ENCODE results near the gene HUNK.

DNA sequence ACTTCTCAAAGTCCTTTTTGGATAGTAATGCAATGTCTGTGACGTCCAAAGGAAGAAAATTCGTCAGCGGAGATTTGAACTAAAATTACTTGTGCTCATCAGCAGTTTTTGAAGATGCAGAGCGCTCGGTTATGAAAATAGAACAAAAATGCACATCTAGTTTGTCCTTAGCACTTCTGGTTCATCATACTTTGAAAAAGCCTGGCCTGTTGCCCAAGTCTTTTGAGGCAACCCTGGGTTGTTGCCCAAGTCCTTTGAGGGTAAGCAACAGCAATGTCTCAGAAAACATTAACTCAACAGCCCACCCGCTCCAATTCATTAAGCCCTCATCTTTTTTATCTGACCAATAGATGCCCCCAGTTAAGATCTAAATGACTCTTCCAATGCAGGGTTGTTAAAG lies 91.9 kb downstream of the HUNK start:
- TF ChIP-seq, protein P1, sequence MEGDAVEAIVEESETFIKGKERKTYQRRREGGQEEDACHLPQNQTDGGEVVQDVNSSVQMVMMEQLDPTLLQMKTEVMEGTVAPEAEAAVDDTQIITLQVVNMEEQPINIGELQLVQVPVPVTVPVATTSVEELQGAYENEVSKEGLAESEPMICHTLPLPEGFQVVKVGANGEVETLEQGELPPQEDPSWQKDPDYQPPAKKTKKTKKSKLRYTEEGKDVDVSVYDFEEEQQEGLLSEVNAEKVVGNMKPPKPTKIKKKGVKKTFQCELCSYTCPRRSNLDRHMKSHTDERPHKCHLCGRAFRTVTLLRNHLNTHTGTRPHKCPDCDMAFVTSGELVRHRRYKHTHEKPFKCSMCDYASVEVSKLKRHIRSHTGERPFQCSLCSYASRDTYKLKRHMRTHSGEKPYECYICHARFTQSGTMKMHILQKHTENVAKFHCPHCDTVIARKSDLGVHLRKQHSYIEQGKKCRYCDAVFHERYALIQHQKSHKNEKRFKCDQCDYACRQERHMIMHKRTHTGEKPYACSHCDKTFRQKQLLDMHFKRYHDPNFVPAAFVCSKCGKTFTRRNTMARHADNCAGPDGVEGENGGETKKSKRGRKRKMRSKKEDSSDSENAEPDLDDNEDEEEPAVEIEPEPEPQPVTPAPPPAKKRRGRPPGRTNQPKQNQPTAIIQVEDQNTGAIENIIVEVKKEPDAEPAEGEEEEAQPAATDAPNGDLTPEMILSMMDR (IDR thresholded peaks at IDR 0.05), result no peak
- no peak for TF ChIP-seq ZFX (IDR thresholded peaks at IDR 0.05; ENCODE audit: borderline replicate concordance)

All from 22Rv1 (cell line).